GM12801 (cell line): ENCODE data around the gene KIF16B.

Experiments
- CTCF ChIP-seq: IDR thresholded peaks from one replicate; pipeline ENCODE4 v1.5.1; 2011; ENCODE audit warnings: control low read depth; ENCODE audit not compliant: insufficient read length; ENCODE audit errors: extremely low read depth

Gene KIF16B

GRCh38 chr20:16394784-16395183 lies 178.5 kb downstream of the KIF16B start:
- no peak for TF ChIP-seq CTCF

- TF ChIP-seq CTCF = no peak
Measured at GRCh38 chr20:16393836-16394235, 179.4 kb downstream of the KIF16B start.

- no peak for TF ChIP-seq CTCF
Measured at GRCh38 chr20:16393297-16393696, 180.0 kb downstream of the KIF16B start.

GRCh38 chr20:16392346-16392745 lies 180.9 kb downstream of the KIF16B start:
- TF ChIP-seq CTCF = no peak

- no peak for TF ChIP-seq CTCF
Measured at GRCh38 chr20:16390991-16391390, 182.3 kb downstream of the KIF16B start.

GRCh38 chr20:16388731-16389130 lies 184.5 kb downstream of the KIF16B start:
- TF ChIP-seq CTCF = no peak

GRCh38 chr20:16387666-16388065 lies 185.6 kb downstream of the KIF16B start:
- TF ChIP-seq CTCF = no peak

- no peak for TF ChIP-seq CTCF
Measured at GRCh38 chr20:16385891-16386290, 187.4 kb downstream of the KIF16B start.
